ENCODE data around the gene IVNS1ABP. TPM values are rescaled to one million over a fixed set of nuclear protein-coding genes. Genes with fewer than 3 reads are reported as not detected.

IVNS1ABP gene
- total and polyA plus RNA-seq, 10 of the 15 experiments (the other 5 are each of a cell fraction or from before 2014, with no cell fraction given) = 19.2 to 154 (median 43.9) TPM

- Histone ChIP-seq H3K4me2 (ENCODE audit: control insufficient read depth, insufficient read depth) (no peak overlapping the region), H3K4me1 (ENCODE audit: control insufficient read depth, insufficient read depth, low read length) (no peaks in the 10 kb centered on the region; the same call in 1 of the 2 replicates), H4K20me1 (ENCODE audit: control insufficient read depth, insufficient read depth) (no peaks in the 10 kb centered on the region; the same call in 1 of the 2 replicates), H3K4me3 (no peak overlapping the region), H3K79me2 (ENCODE audit: control insufficient read depth, insufficient read depth, low read length) (peaks cover 43% of the 10 kb centered on the region), H3K36me3 (ENCODE audit: control insufficient read depth in 2 of 2, insufficient read depth in 2 of 2, low read length in 1 of 2) (peaks cover 0 to 19% of the 10 kb centered on the region in 2 experiments), H3K9ac (ENCODE audit: control insufficient read depth, insufficient read depth, low read length) (no peak overlapping the region), H3K9me3 (replicated peaks; ENCODE audit: control insufficient read depth, insufficient read depth, low read length) (no peaks in the 10 kb centered on the region), H3K27me3 (replicated peaks in 1 of 2; ENCODE audit: control insufficient read depth in 2 of 2, insufficient read depth in 2 of 2, low read length in 1 of 2) (no peaks in the 10 kb centered on the region), H2AFZ (ENCODE audit: control insufficient read depth, low read depth, low read length) (no peak overlapping the region), H3K27ac (ENCODE audit: control insufficient read depth, insufficient read depth) (no peak overlapping the region)
- ChIA-PET POLR2A (no interaction called here), RAD21 (ENCODE audit: unreplicated experiment) (no interaction called here), SMC1A (ENCODE audit: uncharacterized antibody, unreplicated experiment) (interaction anchor here (0.7 to 1.9 kb wide), 5 partner anchors 11 to 371 kb away, joined by 3 to 6 read pairs (median 5); no protein-coding TSS in a partner anchor), CTCF (interaction anchor here (0.7 to 1.4 kb wide), 5 partner anchors 13 to 372 kb away, joined by 3 to 4 read pairs (median 3); no protein-coding TSS in a partner anchor)
- TF ChIP-seq CHD4 (IDR thresholded peaks at IDR 0.05) = no peak
- no peak for TF ChIP-seq EZH2 (IDR thresholded peaks at IDR 0.05; ENCODE audit: borderline replicate concordance, control insufficient read depth, low read depth, low read length)
- TF ChIP-seq USF1 (IDR thresholded peaks at IDR 0.05; ENCODE audit: borderline replicate concordance, extremely low read length, insufficient read depth, low read depth, low read length) = no peak
- TF ChIP-seq NFYB (IDR thresholded peaks at IDR 0.05; ENCODE audit: insufficient read depth, low read depth, low read length) = no peak
- TF ChIP-seq CTCF (IDR thresholded peaks at IDR 0.05 in 2 of 3, conservative IDR thresholded peaks at IDR 0.05 in 1 of 3; ENCODE audit: control insufficient read depth in 2 of 3, extremely low read depth in 1 of 3, insufficient read depth in 1 of 3, low read depth in 3 of 3, low read length in 3 of 3) = no peak
- no peak for TF ChIP-seq RAD51 (IDR thresholded peaks at IDR 0.05)
- TF ChIP-seq MXI1 (IDR thresholded peaks at IDR 0.05; ENCODE audit: low read depth, low read length) = no peak
- TF ChIP-seq ZNF207 (IDR thresholded peaks at IDR 0.05; ENCODE audit: borderline replicate concordance) = no peak
- TF ChIP-seq BHLHE40 (IDR thresholded peaks at IDR 0.05; ENCODE audit: borderline replicate concordance in 1 of 2, low read depth in 2 of 2, low read length in 1 of 2) = no peak
- TF ChIP-seq SUZ12 (IDR thresholded peaks at IDR 0.05; ENCODE audit: unreplicated experiment) = no peak
- no peak for TF ChIP-seq IRF5 (IDR thresholded peaks at IDR 0.05; ENCODE audit: borderline replicate concordance)
- TF ChIP-seq NFIC (IDR thresholded peaks at IDR 0.05; ENCODE audit: low read depth, low read length) = no peak
- no peak for TF ChIP-seq ATF3 (IDR thresholded peaks at IDR 0.05; ENCODE audit: borderline replicate concordance, extremely low read depth, low read depth, low read length)
- no peak for TF ChIP-seq CHD1 (IDR thresholded peaks at IDR 0.05; ENCODE audit: low read depth, low read length)
- FAIRE-seq (no peak), DNase-seq (ENCODE audit: low read depth, low spot score) (no peak), ATAC-seq (no peak)
- in situ Hi-C loops (cut with MboI) = loop anchor here (25.0 kb wide), 1 partner anchor 1053 kb away; no protein-coding TSS in a partner anchor
- no TSS peak for BruUV-seq (replicated peaks)
- 50% methylated on average over 2 of the region's 2 CpGs for WGBS (ENCODE audit: insufficient coverage, insufficient replicate concordance, low lambda C conversion rate, missing lambda C conversion rate)
- intact Hi-C loops (cut with micrococcal nuclease; ENCODE audit: unreplicated experiment) = no loop called here
These were observed 7.5 kb downstream of the IVNS1ABP start for GRCh38 chr1:185309566-185309965.

All from GM12878 (cell line).